Germinal center (tissue), 1 donor: ENCODE measurements around the gene SLC26A3.

ENCODE experiments used
- DNase-seq: peaks from one replicate; pipeline ENCODE4 v3.0.0; 2012; ENCODE audit warnings: mixed read lengths, low spot score

The SLC26A3 gene

GRCh38 chr7:107744345-107744750 is 58.7 kb downstream of the SLC26A3 start:
- no peak for DNase-seq

GRCh38 chr7:107743567-107744344 is 59.3 kb downstream of the SLC26A3 start, which contains the start of gene CBLL1:
TSS of gene CBLL1 (plus strand) at chr7:107744142. CDS start at chr7:107744164, 22 bp downstream.
- peak; percentile 93 for DNase-seq

- DNase-seq, result peak; percentile 53
Measured at GRCh38 chr7:107742678-107743566, 60.1 kb downstream of the SLC26A3 start.

- no peak for DNase-seq
Measured at GRCh38 chr7:107728276-107728675, 74.7 kb downstream of the SLC26A3 start.

GRCh38 chr7:107726356-107727130 is 76.5 kb downstream of the SLC26A3 start:
- DNase-seq, result no peak

GRCh38 chr7:107725138-107725740 is 77.8 kb downstream of the SLC26A3 start:
- DNase-seq, result peak; percentile 56

- no peak for DNase-seq
Measured at GRCh38 chr7:107723255-107723654, 79.8 kb downstream of the SLC26A3 start.

GRCh38 chr7:107721286-107721685 is 81.7 kb downstream of the SLC26A3 start:
- DNase-seq, result no peak

GRCh38 chr7:107718456-107719193 is 84.4 kb downstream of the SLC26A3 start:
- no peak for DNase-seq

- DNase-seq, result no peak
Measured at GRCh38 chr7:107715531-107715930, 87.5 kb downstream of the SLC26A3 start.
